ENCODE measurements around the gene NSUN6.

NSUN6 gene, protein sequence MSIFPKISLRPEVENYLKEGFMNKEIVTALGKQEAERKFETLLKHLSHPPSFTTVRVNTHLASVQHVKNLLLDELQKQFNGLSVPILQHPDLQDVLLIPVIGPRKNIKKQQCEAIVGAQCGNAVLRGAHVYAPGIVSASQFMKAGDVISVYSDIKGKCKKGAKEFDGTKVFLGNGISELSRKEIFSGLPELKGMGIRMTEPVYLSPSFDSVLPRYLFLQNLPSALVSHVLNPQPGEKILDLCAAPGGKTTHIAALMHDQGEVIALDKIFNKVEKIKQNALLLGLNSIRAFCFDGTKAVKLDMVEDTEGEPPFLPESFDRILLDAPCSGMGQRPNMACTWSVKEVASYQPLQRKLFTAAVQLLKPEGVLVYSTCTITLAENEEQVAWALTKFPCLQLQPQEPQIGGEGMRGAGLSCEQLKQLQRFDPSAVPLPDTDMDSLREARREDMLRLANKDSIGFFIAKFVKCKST

DNA sequence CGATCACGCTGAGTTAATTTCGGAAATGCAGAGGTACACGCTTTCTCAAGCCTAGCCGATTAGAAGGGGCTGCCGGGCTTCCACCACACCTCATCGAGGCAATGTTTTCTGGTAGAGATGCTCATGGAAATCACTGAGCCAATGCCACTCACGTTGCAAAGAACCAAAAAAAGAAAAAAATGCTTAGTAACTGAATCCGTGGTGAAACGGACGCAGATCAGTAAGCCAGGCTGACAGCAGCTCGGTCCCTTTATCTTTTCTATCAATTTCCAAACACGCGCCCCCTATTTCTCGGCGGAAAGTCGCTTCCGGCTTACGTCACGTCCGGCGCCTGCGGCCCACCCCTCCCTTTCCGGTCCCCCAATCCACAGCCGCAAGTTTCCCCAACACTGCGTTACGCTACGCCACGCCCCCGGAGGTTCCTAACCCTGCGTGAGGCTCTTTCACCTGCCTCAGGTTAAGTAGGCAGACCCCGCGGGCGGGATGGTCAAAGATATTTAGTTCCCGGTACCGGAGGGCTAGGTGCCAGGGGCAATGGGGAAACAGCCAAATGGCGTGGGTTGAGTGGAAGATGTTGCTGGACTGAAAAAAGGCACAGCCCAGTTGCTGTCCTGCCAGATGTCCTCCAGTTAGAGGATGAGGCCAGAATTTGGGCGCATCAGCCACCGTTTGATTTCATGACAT, at the start of gene NSUN6:
Gene NSUN6, minus strand, starts transcription at position 264 of the 684 bp plus-strand sequence. CDS start 384 bp downstream, outside the sequence.
- DNase-seq: peak; percentile 46

DNA sequence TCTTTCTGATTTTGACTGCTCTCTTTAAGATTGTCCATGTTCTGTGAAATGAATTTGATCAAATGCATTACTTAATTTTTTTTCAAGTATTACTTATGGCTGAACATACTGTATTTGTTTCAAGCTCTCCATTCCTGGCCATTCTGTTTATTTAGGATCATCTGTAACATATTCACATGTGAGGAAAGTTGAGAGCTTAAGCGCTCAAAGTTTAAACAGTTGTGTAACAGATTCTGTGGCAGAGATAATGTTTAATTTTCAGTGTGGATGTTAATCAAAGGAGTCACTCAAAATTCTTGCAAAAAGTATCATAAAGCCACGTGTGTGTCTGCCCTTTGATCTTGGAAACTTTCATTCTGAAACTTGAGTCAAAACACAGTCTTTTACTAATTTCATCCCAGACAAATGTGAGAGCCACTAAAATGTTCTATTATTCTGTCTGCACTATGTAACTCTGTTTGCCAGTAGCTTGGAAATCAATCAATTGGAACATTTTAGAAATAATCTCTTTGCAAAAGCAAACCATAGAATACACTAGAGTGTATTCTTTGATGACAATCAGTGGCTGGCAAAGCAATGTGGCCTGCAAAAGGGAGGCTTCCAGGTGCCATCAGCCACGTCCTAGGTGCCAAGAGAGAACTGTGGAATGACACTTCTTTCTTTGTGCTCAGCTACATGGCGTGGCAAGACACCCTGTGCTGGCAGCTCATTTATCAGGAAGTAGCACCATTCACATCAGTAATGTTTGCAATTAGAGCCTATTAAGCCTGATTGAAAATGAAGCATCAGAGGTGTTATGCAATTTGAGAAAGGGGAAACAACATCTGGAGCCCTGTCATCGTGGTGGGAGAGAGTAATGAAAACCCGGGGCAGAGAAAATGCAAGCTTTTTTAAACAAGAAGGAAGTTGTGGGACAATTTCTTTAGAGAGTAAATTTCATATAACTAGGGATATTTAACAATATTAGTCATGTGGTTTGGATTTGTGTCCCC, 48.8 kb upstream of the NSUN6 start:
- DNase-seq: no peak

DNA sequence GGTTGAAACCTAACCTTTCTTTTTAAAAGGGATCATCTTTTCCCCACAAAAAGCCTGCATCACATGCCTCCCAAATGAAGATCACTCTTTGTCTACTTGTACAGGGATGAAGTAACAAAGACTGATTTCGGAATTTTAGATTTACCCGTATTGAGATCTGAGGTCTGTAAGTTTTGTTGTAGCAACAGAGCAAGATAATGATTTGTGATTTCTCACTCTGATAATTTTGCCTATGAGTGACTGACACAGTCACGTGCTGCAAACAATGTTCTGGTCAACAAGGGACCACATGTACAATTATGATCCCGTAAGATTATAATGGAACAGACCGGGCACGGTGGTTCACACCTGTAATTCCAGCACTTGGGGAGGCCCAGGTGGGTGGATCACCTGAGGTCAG, 39.2 kb upstream of the NSUN6 start:
- DNase-seq: no peak

GRCh38 chr10:18689498-18689897, 38.1 kb upstream of the NSUN6 start:
- peak; percentile 17 for DNase-seq

GRCh38 chr10:18687706-18688105, 36.3 kb upstream of the NSUN6 start:
- DNase-seq: no peak

- no peak for DNase-seq
Observed at GRCh38 chr10:18687195-18687594, 35.8 kb upstream of the NSUN6 start.

- no peak for DNase-seq
Observed at GRCh38 chr10:18685555-18685954, 34.2 kb upstream of the NSUN6 start.

GRCh38 chr10:18684953-18685352, 33.6 kb upstream of the NSUN6 start:
- no peak for DNase-seq

- DNase-seq: no peak
Observed at GRCh38 chr10:18684416-18684815, 33.0 kb upstream of the NSUN6 start.

DNA sequence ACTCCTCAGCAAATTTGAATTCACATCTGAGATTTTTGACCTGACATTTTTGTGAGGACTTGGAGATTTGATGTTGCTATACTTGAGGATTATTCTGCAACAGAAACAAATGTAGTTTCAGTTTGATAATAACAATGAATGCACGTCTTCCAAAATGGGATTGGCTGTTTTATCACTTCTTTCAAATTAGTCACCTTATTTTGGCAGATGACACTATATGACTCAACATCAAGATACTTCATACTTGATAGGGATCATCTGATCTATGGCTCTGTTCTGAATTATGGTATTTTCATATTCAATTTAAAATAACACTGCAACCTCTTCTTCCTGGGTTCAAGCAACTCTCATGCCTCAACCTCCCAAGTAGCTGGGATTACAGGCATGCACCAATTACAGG, 32.0 kb upstream of the NSUN6 start:
- no peak for DNase-seq

DNA sequence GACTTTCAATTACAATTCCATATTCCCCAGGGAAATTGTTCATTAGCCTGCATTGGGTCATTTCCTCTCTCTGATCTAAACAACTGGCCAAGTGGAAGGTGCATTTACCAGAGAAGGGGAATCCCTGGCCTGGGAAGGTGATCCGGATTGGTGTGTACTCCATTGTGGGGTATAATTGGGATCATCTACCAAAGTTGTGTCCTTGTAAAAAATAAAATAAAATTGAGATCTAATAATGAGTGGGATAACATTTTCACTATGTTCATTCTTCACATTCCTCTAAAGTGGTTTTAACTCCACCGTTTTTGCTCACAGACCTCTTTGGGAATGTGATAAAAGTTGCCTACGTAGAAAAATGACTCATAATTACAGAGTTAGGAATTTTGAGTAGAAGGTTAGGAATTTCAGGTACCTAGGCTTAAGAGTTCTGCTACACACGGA, 30.6 kb upstream of the NSUN6 start:
- no peak for DNase-seq

DNA sequence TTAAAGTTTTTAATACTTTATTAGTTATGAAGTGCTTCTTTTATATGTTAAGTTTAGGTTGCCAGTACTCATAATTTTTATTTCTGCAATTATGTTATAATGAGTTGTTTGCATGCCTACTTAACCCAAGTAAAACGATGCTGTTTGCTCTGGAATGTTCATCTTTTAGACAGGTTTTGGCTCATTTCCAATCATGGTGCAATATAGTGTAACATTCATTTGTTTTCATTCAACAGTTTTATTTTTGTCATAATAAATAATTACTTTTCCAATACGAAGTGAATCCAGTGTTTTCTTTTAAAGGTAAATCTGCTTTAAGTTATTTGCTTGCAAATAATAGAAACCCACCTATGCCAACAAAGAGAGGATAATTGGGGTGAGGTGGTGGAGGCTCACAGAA, 30.0 kb upstream of the NSUN6 start:
- no peak for DNase-seq

- no peak for DNase-seq
Observed at GRCh38 chr10:18680754-18681153, 29.4 kb upstream of the NSUN6 start.

DNA sequence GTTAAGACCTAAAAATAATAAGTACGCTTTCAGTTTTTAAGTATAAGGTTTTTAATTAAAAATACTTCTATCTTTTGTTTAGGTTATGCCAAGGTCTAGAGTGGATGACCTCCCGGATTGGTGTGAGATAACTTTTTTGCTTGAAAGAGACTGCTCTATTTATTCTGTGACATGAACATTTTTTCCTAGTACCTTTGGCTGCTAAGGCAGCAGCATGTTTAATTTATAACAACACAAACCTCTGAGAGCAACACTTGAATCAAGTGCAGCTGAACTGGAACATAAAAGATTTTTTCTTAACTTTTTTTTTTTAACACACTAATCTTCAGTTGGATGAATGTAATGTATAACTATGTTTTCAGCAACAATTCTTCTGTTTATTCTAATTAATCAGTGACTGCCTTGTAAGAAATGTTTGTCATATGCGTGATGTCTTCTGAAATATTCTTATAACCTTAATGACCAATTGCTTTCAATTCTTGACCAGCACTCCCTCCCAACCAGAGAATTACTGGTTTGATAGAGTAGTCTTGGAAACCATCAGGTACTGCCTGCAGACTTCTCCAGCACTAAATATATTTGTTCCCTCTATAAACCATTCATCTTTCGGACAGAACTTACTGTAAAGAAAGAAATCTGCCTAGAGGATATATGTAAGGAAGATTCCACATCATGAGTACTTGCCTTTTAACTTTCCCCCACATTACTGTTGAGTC, 23.9 kb upstream of the NSUN6 start:
- no peak for DNase-seq

DNA sequence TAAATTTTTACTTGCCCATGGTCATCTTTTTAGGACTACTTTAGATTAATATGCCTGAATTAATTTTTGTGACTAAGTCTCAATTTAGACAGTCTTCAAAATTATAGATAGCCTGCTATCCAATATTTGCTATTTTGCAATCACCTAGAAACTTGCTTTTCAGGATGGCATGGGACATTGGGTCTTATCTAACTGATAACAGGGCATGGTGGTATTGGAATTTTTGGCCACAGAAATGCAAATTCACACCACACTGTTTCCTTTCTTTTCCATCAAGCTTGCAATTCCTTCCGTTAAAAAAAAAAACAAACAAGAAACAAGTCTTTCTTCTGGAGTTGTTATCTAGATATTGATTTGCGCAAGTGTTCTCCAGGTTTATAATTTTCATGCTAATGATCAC, 16.6 kb upstream of the NSUN6 start:
- no peak for DNase-seq

DNA sequence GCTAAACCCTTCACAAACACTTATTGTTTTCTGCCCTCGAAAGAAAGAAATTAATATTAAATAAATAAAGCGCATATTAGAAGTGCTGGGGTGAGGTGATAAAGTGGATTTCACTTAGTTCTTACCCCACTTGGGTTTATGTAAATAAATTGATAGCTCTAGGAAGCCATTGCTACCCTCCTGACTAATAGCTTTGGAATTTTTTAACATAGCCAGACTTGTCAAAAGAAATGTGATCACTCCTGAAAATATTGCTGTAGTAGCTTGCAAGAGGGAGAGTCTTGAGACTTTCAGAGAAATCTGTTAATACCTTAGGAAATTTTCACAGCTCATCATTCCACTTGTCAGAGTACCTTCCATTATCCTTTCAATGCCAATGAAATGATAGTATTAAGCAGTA, 15.4 kb upstream of the NSUN6 start:
- DNase-seq: no peak

DNA sequence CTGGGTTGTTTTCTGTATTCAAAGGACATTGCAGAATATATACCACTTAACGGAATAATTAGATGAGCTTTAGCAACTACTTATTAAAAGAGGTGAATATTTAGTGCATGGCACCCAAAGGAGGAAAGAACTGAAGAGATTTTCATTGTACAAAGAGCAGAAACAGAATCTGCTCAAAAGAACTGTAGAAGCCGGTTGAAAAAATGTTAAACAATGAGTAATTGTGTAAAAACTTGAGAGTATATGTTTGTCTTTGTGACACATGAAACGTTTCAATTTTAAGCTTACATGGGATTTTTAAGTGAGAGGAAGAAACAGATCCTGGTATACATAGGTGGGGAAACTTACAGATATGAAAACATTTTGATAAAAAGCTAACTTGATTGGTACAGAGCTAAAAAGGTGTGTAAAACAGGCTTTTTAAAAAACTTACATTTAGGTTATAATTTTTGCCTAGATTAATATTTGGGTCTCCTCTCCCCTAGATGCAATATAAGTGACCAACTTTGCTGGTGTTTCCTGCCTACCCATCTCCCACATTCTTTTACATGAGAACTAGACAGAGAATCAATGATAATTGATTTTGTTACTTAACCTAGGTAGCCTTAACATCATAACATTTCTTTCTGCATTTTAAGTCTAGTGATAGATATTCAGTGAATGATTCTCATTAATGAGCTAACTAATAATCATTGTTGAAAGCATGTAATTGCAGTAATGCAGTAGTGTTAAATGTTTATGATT, 14.6 kb upstream of the NSUN6 start:
- DNase-seq: no peak

DNA sequence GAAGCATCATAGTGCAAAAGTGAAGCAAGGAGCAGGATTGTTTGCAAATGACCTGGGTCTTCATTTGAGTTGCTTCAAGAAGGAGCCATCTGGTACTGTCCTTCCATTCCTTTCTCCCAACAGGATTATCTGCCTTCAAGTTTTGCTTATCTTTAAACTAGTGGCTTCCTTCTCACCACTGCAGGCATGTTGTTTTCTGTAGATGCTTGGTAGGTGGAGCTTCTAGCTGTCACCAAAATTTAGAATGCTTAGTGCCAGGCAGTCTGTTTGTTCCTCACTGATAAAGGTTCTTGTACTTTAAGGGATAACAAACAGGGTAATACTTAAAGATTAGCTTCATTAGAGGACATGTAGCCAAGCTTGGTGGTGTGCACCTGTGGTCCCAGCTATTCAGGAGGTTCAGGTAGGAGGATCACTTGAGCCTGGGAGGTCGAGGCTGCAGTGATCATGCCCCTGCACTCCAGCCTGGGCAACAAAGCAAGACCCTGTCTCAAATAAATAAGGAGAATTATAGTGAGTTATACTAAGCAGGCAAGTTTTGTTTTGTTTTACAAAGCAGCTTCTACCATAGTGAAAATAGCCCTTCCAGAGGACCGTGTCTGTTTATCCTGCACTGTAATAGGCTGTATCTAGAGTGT, 13.6 kb upstream of the NSUN6 start:
- DNase-seq: no peak

GRCh38 chr10:18660816-18661431, 9.5 kb upstream of the NSUN6 start:
- no peak for DNase-seq

- DNase-seq: no peak
Observed at GRCh38 chr10:18659819-18660535, 8.6 kb upstream of the NSUN6 start.

All from NCI-H1694 treated with DMSO at 0.1 percent for 48 hours (cell line).